K562 (cell line): ENCODE measurements around the gene MAPRE2. TPM values are rescaled to one million over a fixed set of nuclear protein-coding genes. Genes with fewer than 3 reads are reported as not detected.
A peak's percentile ranks its signal among the peaks of the same experiment; 100 is the strongest.

Experiments
- ATAC-seq: fragments of 200-7000 bp; cut with Tn5 transposase; 3 replicates; pipeline ENCODE4 v1.9.1; 2020; ENCODE audit warnings: moderate library complexity
- BruUV-seq: library from RNA; stranded (reverse); fragments of 400-500 nt; replicated peaks from 2 replicates; lab custom pipeline; 2021; lab: Mats Ljungman, UMichigan
- CTCF ChIA-PET: fragments of 300-600 bp; formaldehyde crosslinking; extraction: SDS; loops from one replicate; lab custom pipeline; 2021; ENCODE audit warnings: low intra/inter-chr PET ratio; lab: Yijun Ruan, JAX
- POLR2A ChIA-PET: fragments of 300-600, 350-650 bp; sonication (Branson Sonifier 250); formaldehyde crosslinking; extraction: SDS; loops from one replicate; lab custom pipeline; 2021; ENCODE audit warnings: antibody characterized with exemption, inconsistent platforms; lab: Yijun Ruan, JAX
- DNase-seq, 4 experiments: peaks; one replicate each; pipeline versions ENCODE4 v3.0.0 to v3.0.0-alpha.2; 2011 to 2018; ENCODE audit warnings: low spot score in 3 of 4, mixed read lengths in 3 of 4; ENCODE audit errors: extremely low read depth in 1 of 4
- FAIRE-seq: peaks from 2 replicates; lab custom pipeline; 2011; peaks lifted over from hg19 to GRCh38; lab: Jason Lieb, UNC
- H2AFZ ChIP-seq: 2 replicates; pipeline ENCODE4 v1.6.0; 2011; ENCODE audit warnings: low read depth, low read length, control low read depth, inconsistent platforms
- H3K27ac ChIP-seq: fragments of 200-600 bp; 3 replicates; pipeline ENCODE4 v1.8.0; 2011; ENCODE audit warnings: low read depth, mild to moderate bottlenecking, control low read depth, inconsistent platforms, low read length, moderate library complexity, mixed read lengths; ENCODE audit errors: extremely low read depth
- H3K27me3 ChIP-seq, 2 experiments: fragments of 300-600 bp in 1 of 2; 2 replicates in 1 of 2; 3 replicates in 1 of 2; pipeline versions ENCODE4 v1.6.0 to v1.8.0; 2011; ENCODE audit warnings: inconsistent platforms in 2 of 2, low read length in 2 of 2, mild to moderate bottlenecking in 1 of 2, mixed read lengths in 1 of 2, moderate library complexity in 1 of 2; ENCODE audit not compliant: control insufficient read depth in 2 of 2, insufficient read depth in 2 of 2
- H3K36me3 ChIP-seq: fragments of 300-600 bp; 3 replicates; pipeline ENCODE4 v1.8.0; 2011; ENCODE audit warnings: mild to moderate bottlenecking, low read length, inconsistent platforms; ENCODE audit not compliant: control insufficient read depth, insufficient read depth
- H3K4me1 ChIP-seq, 2 experiments: fragments of 200-600 bp in 1 of 2; replicated peaks in 1 of 2; 2 replicates in 1 of 2; 3 replicates in 1 of 2; pipeline versions ENCODE4 v1.5.1 to v1.8.0; 2011; ENCODE audit warnings: inconsistent platforms in 2 of 2, low read length in 2 of 2, mild to moderate bottlenecking in 1 of 2, mixed read lengths in 1 of 2, moderate library complexity in 1 of 2; ENCODE audit not compliant: control insufficient read depth in 2 of 2, insufficient read depth in 2 of 2
- H3K4me2 ChIP-seq: 2 replicates; pipeline ENCODE4 v1.6.1; 2011; ENCODE audit warnings: low read length, control low read depth, inconsistent platforms, mixed read lengths; ENCODE audit not compliant: insufficient read depth
- H3K4me3 ChIP-seq: fragments of 200-600 bp; sonication (generic), shearing (Covaris generic); 2 replicates; pipeline ENCODE4 v1.5.1; 2016; ENCODE audit warnings: control low read depth, inconsistent platforms
- H3K79me2 ChIP-seq: fragments of 200-600 bp; 3 replicates; pipeline ENCODE4 v1.8.0; 2011; ENCODE audit warnings: low read length, inconsistent platforms; ENCODE audit not compliant: control insufficient read depth, insufficient read depth
- H3K9ac ChIP-seq, 2 experiments: 2 replicates each; pipeline versions ENCODE4 v1.6.0 to v1.6.1; 2011; ENCODE audit warnings: low read depth in 2 of 2, low read length in 2 of 2, control low read depth in 1 of 2, inconsistent platforms in 1 of 2, mild to moderate bottlenecking in 1 of 2, mixed read lengths in 1 of 2; ENCODE audit not compliant: insufficient read depth in 1 of 2
- H3K9me1 ChIP-seq: one replicate; pipeline ENCODE4 v1.6.0; 2011; ENCODE audit warnings: inconsistent platforms, mild to moderate bottlenecking, low read length, moderate library complexity; ENCODE audit not compliant: control insufficient read depth, insufficient read depth
- H3K9me3 ChIP-seq: replicated peaks from 2 replicates; pipeline ENCODE4 v1.5.1; 2011; ENCODE audit warnings: low read depth, low read length, inconsistent platforms; ENCODE audit not compliant: control insufficient read depth, insufficient read depth
- H4K20me1 ChIP-seq: replicated peaks from 2 replicates; pipeline ENCODE4 v1.6.1; 2011; ENCODE audit warnings: low read length, inconsistent platforms, mixed read lengths; ENCODE audit not compliant: control insufficient read depth, insufficient read depth
- ADNP ChIP-seq: fragments of 200-800 bp; sonication (Bioruptor generic); IDR thresholded peaks from 2 replicates; pipeline ENCODE4 v1.6.1; 2016; ENCODE audit warnings: missing genetic modification characterization, missing compliant biosample characterization
- HDGF ChIP-seq: fragments of 450-650 bp; IDR thresholded peaks from 2 replicates; pipeline ENCODE4 v1.6.1; 2016
- HMG20B ChIP-seq: fragments of 250-450 bp; sonication (Bioruptor Pico); IDR thresholded peaks from 2 replicates; pipeline ENCODE4 v1.5.0; 2021; ENCODE audit warnings: mild to moderate bottlenecking
- HOMEZ ChIP-seq: fragments of 250-450 bp; sonication (Bioruptor Pico); IDR thresholded peaks from 2 replicates; pipeline ENCODE4 v1.4.0; 2020; ENCODE audit warnings: mild to moderate bottlenecking, moderate library complexity
- RBM39 ChIP-seq: fragments of 200-400 bp; formaldehyde crosslinking; optimal IDR thresholded peaks from 2 replicates; pipeline ENCODE3; 2018; ENCODE audit warnings: low read depth, low read length
- RUNX1 ChIP-seq: sonication (generic); IDR thresholded peaks from 2 replicates; pipeline ENCODE4 v1.6.1; 2016; ENCODE audit warnings: antibody characterized with exemption, low read depth
- SMARCA5 ChIP-seq: fragments of 450-650 bp; IDR thresholded peaks from 2 replicates; pipeline ENCODE4 v1.6.1; 2016
- SRF ChIP-seq, 2 experiments: fragments of 250-450, 450-650 bp in 1 of 2; sonication (Bioruptor Pico) in 1 of 2; sonication (generic) in 1 of 2; formaldehyde crosslinking; IDR thresholded peaks; 2 replicates each; pipeline versions ENCODE4 v1.5.0 to v1.5.1; 2020 to 2022; ENCODE audit warnings: mild to moderate bottlenecking in 1 of 2, missing genetic modification reagents in 1 of 2
- SRSF9 ChIP-seq: fragments of 200-400 bp; formaldehyde crosslinking; IDR thresholded peaks from 2 replicates; pipeline ENCODE4 v1.6.1; 2017; ENCODE audit warnings: low read depth, low read length, borderline replicate concordance
- STAT5B ChIP-seq: fragments of 250-450 bp; sonication (Bioruptor Pico); IDR thresholded peaks from 2 replicates; pipeline ENCODE4 v1.8.0; 2021; ENCODE audit warnings: mild to moderate bottlenecking, inconsistent platforms
- in situ Hi-C: fragments of 300-500 bp; cut with MboI; formaldehyde crosslinking; loops from 4 replicates; pipeline ENCODE4 v1.15.0; 2018; ENCODE audit warnings: inconsistent platforms, mixed read lengths
- intact Hi-C: fragments of 100-400 bp; cut with micrococcal nuclease; formaldehyde crosslinking; loops from 2 replicates; pipeline ENCODE4 v1.14.2; 2022
- polyA plus RNA-seq, 8 experiments: library from polyadenylated mRNA; depleted of rRNA in 4 of 8; stranded (reverse) in 5 of 8; unstranded in 3 of 8; fragments of >200 nt; fragmentation: Nextera tagmentation in 2 of 8; fragmentation: Illumina TruSeq in 1 of 8; extraction: Ambion mirVana in 2 of 8; extraction: Trizol in 1 of 8; gene quantifications; 2 replicates each; pipeline versions ENCODE4 v1.2.1 to v1.2.3, GENCODE V29; 2011 to 2014; ENCODE audit warnings: inconsistent platforms in 1 of 8, missing spikeins in 1 of 8
- total RNA-seq, 7 experiments: library from RNA; depleted of rRNA in 6 of 7; stranded (reverse); fragments of >200 nt in 6 of 7; fragmentation: Illumina TruSeq in 2 of 7; extraction: Trizol in 2 of 7; gene quantifications; 2 replicates each; pipeline versions ENCODE4 v1.2.1 to v1.2.3, GENCODE V29; 2011 to 2021; ENCODE audit warnings: low replicate concordance in 1 of 7
- TF ChIP-seq, protein P1 (sequence below): fragments of 450-650 bp; formaldehyde crosslinking; IDR thresholded peaks from 2 replicates; pipeline ENCODE4 v1.4.0; 2022; ENCODE audit warnings: missing genetic modification characterization

The MAPRE2 gene
- total and polyA plus RNA-seq, 9 of the 15 experiments (the other 6 are each of a cell fraction or from before 2014, with no cell fraction given): 32.3 to 70.7 (median 40.7) TPM

DNA sequence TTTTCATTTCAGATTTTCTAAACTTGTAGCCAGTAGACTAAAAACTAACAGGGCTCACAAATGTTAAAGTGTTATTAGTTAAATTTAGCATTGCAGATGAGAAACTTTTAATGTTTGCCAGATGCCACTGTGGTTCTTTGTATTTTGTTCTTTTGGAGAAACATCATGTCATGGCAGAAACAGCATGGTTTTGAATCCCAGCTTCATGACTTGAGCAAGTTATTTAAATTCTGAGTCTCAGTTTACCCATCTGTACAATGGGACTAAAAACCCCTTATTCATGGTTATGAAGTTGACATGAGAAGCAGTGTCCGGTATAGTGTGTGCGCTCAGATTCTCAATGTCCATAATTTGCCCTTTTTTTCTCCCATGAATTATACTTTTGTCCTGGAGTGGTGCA, 56.5 kb downstream of the MAPRE2 start (continued):
- TF ChIP-seq HOMEZ (CRISPR knock-in tag): no peak
- no peak for TF ChIP-seq RUNX1
- no peak for TF ChIP-seq HMG20B (CRISPR knock-in tag)
- TF ChIP-seq, protein P1, sequence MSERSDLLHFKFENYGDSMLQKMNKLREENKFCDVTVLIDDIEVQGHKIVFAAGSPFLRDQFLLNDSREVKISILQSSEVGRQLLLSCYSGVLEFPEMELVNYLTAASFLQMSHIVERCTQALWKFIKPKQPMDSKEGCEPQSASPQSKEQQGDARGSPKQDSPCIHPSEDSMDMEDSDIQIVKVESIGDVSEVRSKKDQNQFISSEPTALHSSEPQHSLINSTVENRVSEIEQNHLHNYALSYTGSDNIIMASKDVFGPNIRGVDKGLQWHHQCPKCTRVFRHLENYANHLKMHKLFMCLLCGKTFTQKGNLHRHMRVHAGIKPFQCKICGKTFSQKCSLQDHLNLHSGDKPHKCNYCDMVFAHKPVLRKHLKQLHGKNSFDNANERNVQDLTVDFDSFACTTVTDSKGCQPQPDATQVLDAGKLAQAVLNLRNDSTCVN: no peak
- TF ChIP-seq HDGF: no peak
- peak; percentile 60; the same call in 1 of the 2 replicates for TF ChIP-seq SMARCA5
- TF ChIP-seq ADNP: peak; percentile 85
- TF ChIP-seq RBM39: no peak
- no peak for TF ChIP-seq SRF (CRISPR knock-in tag; IDR thresholded peaks at IDR 0.05)

- Histone ChIP-seq H3K79me2 (no peaks in the 10 kb centered on the region), H4K20me1 (no peaks in the 10 kb centered on the region), H2AFZ (no peak overlapping the region), H3K4me2 (no peak overlapping the region), H3K27me3 (no peaks in the 10 kb centered on the region), H3K36me3 (peaks cover 10% of the 10 kb centered on the region; the same call in 2 of the 3 replicates), H3K9ac (no peak overlapping the region), H3K9me3 (no peaks in the 10 kb centered on the region), H3K9me1 (no peaks in the 10 kb centered on the region), H3K27ac (no peak overlapping the region), H3K4me1 (peaks cover 6 to 39% of the 10 kb centered on the region in 2 experiments; a peak in 4 of 5 replicates), H3K4me3 (no peak overlapping the region)
- no TSS peak for BruUV-seq
- FAIRE-seq: no peak
- in situ Hi-C loops: no loop called here
- DNase-seq: no peak
- CTCF ChIA-PET: no interaction called here
- no peak for ATAC-seq
- TF ChIP-seq STAT5B (CRISPR knock-in tag) (no peak), SRSF9 (no peak)
- POLR2A ChIA-PET: interaction anchor here (0.6 to 1.2 kb wide), 4 partner anchors 38 to 898 kb away, joined by 3 to 4 read pairs (median 3); partner anchors contain the start of gene MAPRE2
- intact Hi-C loops: no loop called here
Observed at GRCh38 chr18:35099911-35100310, 58.7 kb downstream of the MAPRE2 start.
